Parathyroid adenoma (tissue), 2 donors: Measurements from ENCODE around the gene CDH4.

ENCODE experiments used
- H2AFZ ChIP-seq: fragments of 300-600 bp; sonication (generic); one replicate; pipeline ENCODE4 v1.7.0; 2017; ENCODE audit warnings: antibody characterized with exemption, mild to moderate bottlenecking
- H3K27ac ChIP-seq: fragments of 300-600 bp; sonication (generic); one replicate; pipeline ENCODE4 v1.7.0; 2017
- H3K27me3 ChIP-seq: fragments of 300-600 bp; sonication (generic); one replicate; pipeline ENCODE4 v1.7.0; 2017; ENCODE audit warnings: low read length; ENCODE audit not compliant: control insufficient read depth, insufficient read depth
- H3K36me3 ChIP-seq: fragments of 300-600 bp; sonication (generic); one replicate; pipeline ENCODE4 v1.7.0; 2017; ENCODE audit warnings: low read length; ENCODE audit not compliant: control insufficient read depth, insufficient read depth
- H3K4me1 ChIP-seq: fragments of 300-600 bp; sonication (generic); one replicate; pipeline ENCODE4 v1.7.0; 2017; ENCODE audit warnings: control low read depth
- H3K4me2 ChIP-seq: fragments of 300-600 bp; sonication (generic); one replicate; pipeline ENCODE4 v1.7.0; 2017; ENCODE audit warnings: low read length
- H3K4me3 ChIP-seq: fragments of 300-600 bp; sonication (generic); one replicate; pipeline ENCODE4 v1.7.0; 2017; ENCODE audit warnings: low read depth, low read length
- H3K79me2 ChIP-seq: fragments of 300-600 bp; sonication (generic); one replicate; pipeline ENCODE4 v1.7.0; 2017; ENCODE audit warnings: control low read depth
- H3K9ac ChIP-seq: fragments of 300-600 bp; sonication (generic); one replicate; pipeline ENCODE4 v1.7.0; 2017; ENCODE audit warnings: mild to moderate bottlenecking
- H3K9me3 ChIP-seq: fragments of 300-600 bp; sonication (generic); one replicate; pipeline ENCODE4 v1.7.0; 2017; ENCODE audit warnings: low read length; ENCODE audit not compliant: control insufficient read depth
- CTCF ChIP-seq: fragments of 300-600 bp; sonication (generic); IDR thresholded peaks from one replicate; pipeline ENCODE4 v1.7.0; 2017; ENCODE audit warnings: antibody characterized with exemption, mild to moderate bottlenecking
- donor health status: primary hyperparathyroidism.

The CDH4 gene

GRCh38 chr20:61847420-61847748, 595.3 kb downstream of the CDH4 start:
- Histone ChIP-seq H3K27ac (no peak overlapping the region), H2AFZ (no peak overlapping the region), H3K79me2 (no peaks in the 10 kb centered on the region), H3K27me3 (no peaks in the 10 kb centered on the region), H3K4me3 (no peak overlapping the region), H3K4me2 (no peak overlapping the region), H3K36me3 (no peaks in the 10 kb centered on the region), H3K9ac (no peak overlapping the region), H3K4me1 (no peaks in the 10 kb centered on the region), H3K9me3 (no peaks in the 10 kb centered on the region)
- no peak for TF ChIP-seq CTCF

- H3K9me3 ChIP-seq: no peaks in the 10 kb centered on the region
- H3K27me3 ChIP-seq: peaks cover 3% of the 10 kb centered on the region
- no peaks in the 10 kb centered on the region for H3K79me2 ChIP-seq
- no peak overlapping the region for H3K27ac ChIP-seq
- no peak overlapping the region for H3K9ac ChIP-seq
- H3K4me1 ChIP-seq: no peaks in the 10 kb centered on the region
- H3K4me3 ChIP-seq: no peak overlapping the region
- TF ChIP-seq CTCF: no peak
- no peak overlapping the region for H2AFZ ChIP-seq
- no peaks in the 10 kb centered on the region for H3K36me3 ChIP-seq
- no peak overlapping the region for H3K4me2 ChIP-seq
Observed at GRCh38 chr20:61847986-61848385, 595.9 kb downstream of the CDH4 start.

DNA sequence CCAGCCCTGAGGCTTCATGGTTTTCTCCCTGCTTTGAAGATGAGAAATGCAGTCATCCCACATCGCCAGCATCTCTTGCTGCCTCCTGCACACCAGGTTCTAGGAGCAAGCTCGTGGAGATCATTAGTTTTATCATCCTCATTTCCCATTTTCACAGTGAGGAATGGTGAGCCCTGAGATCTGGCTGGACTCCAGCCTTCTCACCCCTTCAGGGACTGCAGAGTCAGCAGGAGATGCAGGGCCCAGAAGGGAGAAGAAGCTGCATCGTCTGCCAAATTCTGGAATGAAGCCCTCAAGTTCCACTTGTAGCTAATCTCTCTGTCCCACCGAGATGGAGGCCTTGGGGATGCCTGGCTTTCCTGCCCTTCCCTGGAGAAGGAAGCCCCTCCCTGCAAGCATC, 596.8 kb downstream of the CDH4 start:
- H3K27me3 ChIP-seq: peaks cover 7% of the 10 kb centered on the region
- H3K27ac ChIP-seq: no peak overlapping the region
- no peak overlapping the region for H3K4me3 ChIP-seq
- H3K9ac ChIP-seq: no peak overlapping the region
- H3K36me3 ChIP-seq: no peaks in the 10 kb centered on the region
- no peak overlapping the region for H3K4me2 ChIP-seq
- no peak overlapping the region for H2AFZ ChIP-seq
- no peaks in the 10 kb centered on the region for H3K4me1 ChIP-seq
- H3K9me3 ChIP-seq: no peaks in the 10 kb centered on the region
- TF ChIP-seq CTCF: no peak
- H3K79me2 ChIP-seq: no peaks in the 10 kb centered on the region

GRCh38 chr20:61849376-61849775, 597.3 kb downstream of the CDH4 start:
- no peaks in the 10 kb centered on the region for H3K4me1 ChIP-seq
- H3K4me2 ChIP-seq: no peak overlapping the region
- no peak overlapping the region for H2AFZ ChIP-seq
- no peak overlapping the region for H3K9ac ChIP-seq
- TF ChIP-seq CTCF: no peak
- no peaks in the 10 kb centered on the region for H3K9me3 ChIP-seq
- H3K27me3 ChIP-seq: peaks cover 7% of the 10 kb centered on the region
- H3K4me3 ChIP-seq: no peak overlapping the region
- H3K36me3 ChIP-seq: no peaks in the 10 kb centered on the region
- H3K27ac ChIP-seq: no peak overlapping the region
- no peaks in the 10 kb centered on the region for H3K79me2 ChIP-seq

- no peak overlapping the region for H3K27ac ChIP-seq
- H3K79me2 ChIP-seq: no peaks in the 10 kb centered on the region
- H3K4me3 ChIP-seq: no peak overlapping the region
Observed at GRCh38 chr20:61849822-61850221, 597.8 kb downstream of the CDH4 start.

More at GRCh38 chr20:61849822-61850221, 597.8 kb downstream of the CDH4 start:
- H3K9ac ChIP-seq: no peak overlapping the region
- H3K4me2 ChIP-seq: no peak overlapping the region
- no peaks in the 10 kb centered on the region for H3K36me3 ChIP-seq
- peaks cover 7% of the 10 kb centered on the region for H3K27me3 ChIP-seq
- no peaks in the 10 kb centered on the region for H3K9me3 ChIP-seq
- TF ChIP-seq CTCF: no peak
- H3K4me1 ChIP-seq: no peaks in the 10 kb centered on the region
- no peak overlapping the region for H2AFZ ChIP-seq
